ENCODE measurements around the gene SMKR1.
"Not testable (repeated sequence)": the region's sequence is repeated elsewhere in the genome, so short reads cannot be mapped to it uniquely, and the experiment has no call there.

Gene SMKR1

DNA sequence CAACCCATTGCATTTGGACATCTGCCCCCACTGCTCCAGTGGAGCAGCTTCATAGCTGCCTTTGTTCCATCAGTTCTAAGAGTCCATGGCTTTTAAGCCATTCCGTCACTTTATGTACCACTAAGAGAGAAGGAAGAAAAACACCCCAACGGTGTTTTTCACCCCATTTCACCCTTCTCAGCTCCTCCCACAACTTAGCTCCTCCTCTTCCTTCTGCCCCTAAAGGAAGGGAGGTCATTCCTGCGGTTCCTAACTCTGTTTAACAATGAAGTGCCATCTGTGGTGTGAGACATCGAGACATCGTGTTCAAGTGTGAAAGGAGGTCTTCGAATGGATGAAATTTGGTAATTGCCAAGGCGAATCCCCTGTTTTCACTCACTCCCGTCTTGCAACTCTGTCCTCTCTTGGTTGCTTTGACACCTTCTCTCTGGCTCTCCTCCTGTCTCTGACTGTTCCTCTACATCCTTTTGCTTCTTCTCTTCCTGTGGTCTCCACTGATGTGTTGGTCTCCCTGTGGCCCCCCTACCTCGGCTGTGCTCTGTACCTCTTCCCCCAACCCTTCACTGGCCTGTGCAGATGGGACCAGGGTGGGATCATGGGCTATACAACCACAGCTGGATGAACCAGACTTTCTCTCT, 23.0 kb downstream of the SMKR1 start:
- no peak overlapping the region for H3K4me3 ChIP-seq
- TF ChIP-seq, protein P1, sequence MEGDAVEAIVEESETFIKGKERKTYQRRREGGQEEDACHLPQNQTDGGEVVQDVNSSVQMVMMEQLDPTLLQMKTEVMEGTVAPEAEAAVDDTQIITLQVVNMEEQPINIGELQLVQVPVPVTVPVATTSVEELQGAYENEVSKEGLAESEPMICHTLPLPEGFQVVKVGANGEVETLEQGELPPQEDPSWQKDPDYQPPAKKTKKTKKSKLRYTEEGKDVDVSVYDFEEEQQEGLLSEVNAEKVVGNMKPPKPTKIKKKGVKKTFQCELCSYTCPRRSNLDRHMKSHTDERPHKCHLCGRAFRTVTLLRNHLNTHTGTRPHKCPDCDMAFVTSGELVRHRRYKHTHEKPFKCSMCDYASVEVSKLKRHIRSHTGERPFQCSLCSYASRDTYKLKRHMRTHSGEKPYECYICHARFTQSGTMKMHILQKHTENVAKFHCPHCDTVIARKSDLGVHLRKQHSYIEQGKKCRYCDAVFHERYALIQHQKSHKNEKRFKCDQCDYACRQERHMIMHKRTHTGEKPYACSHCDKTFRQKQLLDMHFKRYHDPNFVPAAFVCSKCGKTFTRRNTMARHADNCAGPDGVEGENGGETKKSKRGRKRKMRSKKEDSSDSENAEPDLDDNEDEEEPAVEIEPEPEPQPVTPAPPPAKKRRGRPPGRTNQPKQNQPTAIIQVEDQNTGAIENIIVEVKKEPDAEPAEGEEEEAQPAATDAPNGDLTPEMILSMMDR (IDR thresholded peaks at IDR 0.05): no peak
- DNase-seq (ENCODE audit: low spot score): no peak
- no peak overlapping the region for H3K27ac ChIP-seq

DNA sequence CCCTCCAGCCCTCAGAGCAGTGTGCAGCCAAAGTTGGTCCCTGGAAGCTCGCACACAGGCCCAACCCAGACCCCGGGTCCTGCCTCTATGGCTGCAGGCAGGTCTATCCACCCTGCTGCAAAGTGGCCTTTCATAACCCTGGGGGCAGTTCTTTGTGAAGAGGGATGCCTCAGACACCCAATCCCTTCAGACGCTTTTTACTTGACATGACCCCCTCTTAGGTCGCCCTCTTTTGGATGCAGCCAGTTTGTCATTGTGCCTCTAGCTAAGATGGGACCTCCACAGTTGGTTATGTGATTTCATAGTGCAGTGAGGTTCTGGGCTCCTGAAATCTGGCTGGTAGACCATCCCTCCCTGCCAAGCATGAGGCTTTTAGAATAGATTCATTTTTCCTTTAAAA, 27.3 kb downstream of the SMKR1 start:
- TF ChIP-seq, protein P1 (IDR thresholded peaks at IDR 0.05): no peak
- Histone ChIP-seq H3K27ac (no peak overlapping the region), H3K4me3 (no peak overlapping the region)
- no peak for DNase-seq (ENCODE audit: low spot score)

DNA sequence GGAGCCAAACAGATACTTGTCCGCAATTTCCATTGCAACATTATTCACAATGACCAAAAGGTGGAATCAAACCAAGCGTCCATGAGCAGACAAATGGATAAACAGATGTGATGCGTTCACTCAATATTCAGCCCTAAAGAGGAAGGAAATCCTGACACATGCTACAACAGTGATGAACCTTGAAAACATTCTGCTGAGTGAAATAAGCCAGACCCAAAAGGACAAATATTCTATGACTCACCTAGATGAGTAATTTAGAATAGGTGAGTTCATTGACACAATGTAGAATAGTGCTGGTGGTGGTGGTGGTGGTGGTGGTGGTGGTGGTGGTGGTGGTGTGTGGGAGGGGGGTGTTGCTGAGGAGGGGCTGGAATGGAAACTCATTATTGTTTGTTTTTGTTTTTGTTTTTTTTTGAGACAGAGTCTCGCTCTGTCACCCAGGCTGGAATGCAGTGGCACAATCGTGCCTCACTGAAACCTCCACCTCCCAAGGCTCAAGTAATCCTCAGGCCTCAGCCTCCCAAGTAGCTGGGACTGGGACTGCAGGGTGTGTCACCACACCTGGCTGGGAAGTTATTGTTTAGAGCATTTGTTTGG, 28.6 kb downstream of the SMKR1 start:
- no peak for DNase-seq (ENCODE audit: low spot score)
- Histone ChIP-seq H3K27ac (no peak overlapping the region), H3K4me3 (no peak overlapping the region)
- TF ChIP-seq, protein P1 (IDR thresholded peaks at IDR 0.05): no peak

DNA sequence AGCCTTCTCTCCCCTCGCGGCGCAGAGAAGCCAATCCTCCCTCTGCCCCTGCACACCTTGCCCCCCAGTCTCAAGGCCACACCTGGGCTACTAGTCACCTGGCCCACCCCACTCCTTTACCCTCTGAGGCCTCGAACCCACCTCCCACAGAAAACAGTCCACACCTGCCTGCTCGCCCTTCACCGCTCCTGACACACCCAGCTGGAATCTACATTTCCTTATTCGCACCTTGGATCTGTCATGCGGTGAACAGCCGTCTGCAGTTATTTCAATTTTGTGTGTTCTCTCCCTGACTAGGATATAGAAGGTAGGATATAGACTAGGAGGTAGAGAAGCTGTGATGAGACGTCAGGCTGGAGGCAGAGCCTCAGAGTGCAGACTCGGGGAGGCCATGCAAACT, 29.4 kb downstream of the SMKR1 start:
- H3K27ac ChIP-seq: no peak overlapping the region
- no peak for DNase-seq (ENCODE audit: low spot score)
- H3K4me3 ChIP-seq: no peak overlapping the region
- TF ChIP-seq, protein P1 (IDR thresholded peaks at IDR 0.05): no peak

DNA sequence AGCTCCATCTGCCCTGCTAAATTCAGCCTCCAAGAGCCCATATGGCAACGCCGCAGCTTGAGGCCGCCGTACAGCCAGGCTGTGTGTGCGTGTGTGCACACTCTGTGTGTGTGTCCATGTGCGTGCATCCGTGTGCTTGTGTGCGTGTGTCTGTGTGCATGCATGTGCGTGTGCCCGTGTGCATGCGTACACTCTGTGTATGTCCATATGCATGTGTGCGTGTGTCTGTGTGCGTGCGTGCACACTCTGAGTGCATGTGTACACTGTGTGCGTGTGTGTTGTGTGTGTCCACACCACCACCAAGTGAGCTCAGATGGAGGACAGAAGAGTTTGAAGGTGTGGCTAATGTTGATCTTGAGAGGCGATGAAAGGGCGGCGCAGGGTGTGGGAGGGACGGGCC, 30.0 kb downstream of the SMKR1 start:
- TF ChIP-seq, protein P1 (IDR thresholded peaks at IDR 0.05): no peak
- Histone ChIP-seq H3K4me3 (no peak overlapping the region), H3K27ac (no peak overlapping the region)
- no peak for DNase-seq (ENCODE audit: low spot score)

DNA sequence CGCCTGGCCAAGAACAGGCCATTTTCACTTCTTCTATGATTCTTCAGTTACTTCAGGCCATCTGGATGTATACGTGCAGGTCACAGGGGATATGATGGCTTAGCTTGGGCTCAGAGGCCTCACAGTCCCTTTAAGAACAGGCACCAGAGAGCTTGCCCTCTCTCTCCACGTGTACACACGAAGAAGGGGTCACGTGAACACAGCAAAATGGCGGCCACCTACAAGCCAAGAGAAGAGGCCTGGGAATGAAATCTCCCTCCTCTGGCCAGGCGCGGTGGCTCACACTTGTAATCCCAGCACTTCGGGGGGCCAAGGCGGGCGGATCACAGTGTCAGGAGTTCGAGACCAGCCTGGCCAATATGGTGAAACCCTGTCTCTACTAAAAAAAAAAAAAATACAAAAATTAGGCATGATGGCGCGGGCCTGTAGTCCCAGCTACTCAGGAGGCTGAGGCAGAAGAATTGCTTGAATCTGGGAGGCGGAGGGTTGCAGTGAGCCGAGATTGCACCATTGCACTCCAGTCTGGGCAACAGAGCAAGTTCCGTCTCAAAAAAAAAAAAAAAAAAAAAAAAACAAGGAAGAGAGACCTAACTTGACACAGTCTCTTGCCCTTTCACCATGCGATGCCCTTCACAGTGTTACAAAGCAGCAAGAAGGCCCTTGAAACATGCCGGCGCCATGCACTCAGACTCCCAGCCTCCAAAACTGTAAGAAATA, 32.4 kb downstream of the SMKR1 start:
- not testable (repeated sequence) for H3K4me3 ChIP-seq; DNase-seq (ENCODE audit: low spot score); H3K27ac ChIP-seq

DNA sequence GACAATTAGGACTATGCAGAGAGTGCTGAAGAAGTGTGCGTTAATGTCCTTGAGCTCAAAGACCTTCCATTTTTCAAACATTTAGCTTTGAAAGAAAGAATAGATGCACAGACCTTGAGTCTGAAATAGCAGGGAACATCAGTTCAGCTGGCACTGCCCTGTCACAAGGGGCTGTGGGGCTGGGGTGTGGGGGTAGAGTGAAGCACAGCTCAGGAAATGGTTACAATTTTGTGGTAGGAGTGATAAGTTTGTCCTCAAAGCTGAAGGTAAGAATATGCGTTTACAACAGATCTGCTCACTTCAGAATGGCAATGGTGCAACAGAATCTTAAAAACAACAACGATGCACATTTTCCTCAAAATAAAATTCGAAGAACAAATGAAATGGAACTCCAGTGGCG, 33.6 kb downstream of the SMKR1 start:
- Histone ChIP-seq H3K27ac (no peak overlapping the region), H3K4me3 (no peak overlapping the region)
- TF ChIP-seq, protein P1 (IDR thresholded peaks at IDR 0.05): no peak
- DNase-seq (ENCODE audit: low spot score): no peak

All from coronary artery (tissue), 2 donors.